GM21786 (cell line): ENCODE data around the gene GGA2.
A peak's percentile ranks its signal among the peaks of the same experiment; 100 is the strongest.
"Not testable (repeated sequence)": the region's sequence is repeated elsewhere in the genome, so short reads cannot be mapped to it uniquely, and the experiment has no call there.

ENCODE experiments used
- ATAC-seq: cut with Tn5 transposase; IDR thresholded peaks from one replicate; pipeline ENCODE4 v1.9.1; 2021; ENCODE audit not compliant: unreplicated experiment

GGA2 gene

GRCh38 chr16:23527961-23528643, 17.8 kb upstream of the GGA2 start:
- ATAC-seq = no peak

- no peak for ATAC-seq
These were observed 14.6 kb upstream of the GGA2 start for GRCh38 chr16:23524886-23525285.

GRCh38 chr16:23523876-23524385, 13.6 kb upstream of the GGA2 start:
- no peak for ATAC-seq

GRCh38 chr16:23523321-23523720, 13.0 kb upstream of the GGA2 start:
- ATAC-seq = no peak

- ATAC-seq = no peak
These were observed 11.7 kb upstream of the GGA2 start for GRCh38 chr16:23521965-23522364.

GRCh38 chr16:23521037-23521743, 10.9 kb upstream of the GGA2 start:
- no peak for ATAC-seq

- no peak for ATAC-seq
These were observed 10.2 kb upstream of the GGA2 start for GRCh38 chr16:23520500-23520899.

- no peak for ATAC-seq
These were observed 9.0 kb upstream of the GGA2 start for GRCh38 chr16:23519282-23519681.

- ATAC-seq = peak; percentile 66
These were observed 8.2 kb upstream of the GGA2 start for GRCh38 chr16:23518435-23518891.

- ATAC-seq = no peak
These were observed 6.3 kb upstream of the GGA2 start for GRCh38 chr16:23516366-23517137.

- no peak for ATAC-seq
These were observed 5.6 kb upstream of the GGA2 start for GRCh38 chr16:23515881-23516280.

- ATAC-seq = no peak
These were observed 4.3 kb upstream of the GGA2 start for GRCh38 chr16:23514381-23515152.

- ATAC-seq = no peak
These were observed 1.9 kb upstream of the GGA2 start for GRCh38 chr16:23512168-23512695.

GRCh38 chr16:23511731-23512130, 1.4 kb upstream of the GGA2 start:
- ATAC-seq = no peak

GRCh38 chr16:23510915-23511270, 599 bp upstream of the GGA2 start:
- not testable (repeated sequence) for ATAC-seq

- no peak for ATAC-seq
These were observed 521 bp downstream of the GGA2 start for GRCh38 chr16:23509782-23510163.

GRCh38 chr16:23509441-23509754, 896 bp downstream of the GGA2 start:
- ATAC-seq = no peak

GRCh38 chr16:23508589-23509440, 1.5 kb downstream of the GGA2 start:
- ATAC-seq = no peak

- ATAC-seq = no peak
These were observed 3.7 kb downstream of the GGA2 start for GRCh38 chr16:23506606-23506994.
